OCI-M2 (cell line): ENCODE data around the gene ARX.

ENCODE experiments used
- DNase-seq: peaks from one replicate; lab custom pipeline; 2025; ENCODE audit not compliant: unreplicated experiment; lab: John Stamatoyannopoulos, UW

The ARX gene

GRCh38 chrX:25015486-25016360 is at the start of gene ARX:
TSS of gene ARX (minus strand) at chrX:25015965. CDS start at chrX:25015737, 228 bp downstream.
- no peak for DNase-seq

- no peak for DNase-seq
These were observed 43.5 kb upstream of the ARX start for GRCh38 chrX:25059273-25059672.

GRCh38 chrX:25052798-25053534 is 37.2 kb upstream of the ARX start:
- no peak for DNase-seq

GRCh38 chrX:25049971-25050370 is 34.2 kb upstream of the ARX start:
- no peak for DNase-seq

GRCh38 chrX:25049357-25049756 is 33.6 kb upstream of the ARX start:
- DNase-seq, result no peak

GRCh38 chrX:25048178-25048577 is 32.4 kb upstream of the ARX start:
- DNase-seq, result no peak

GRCh38 chrX:25043192-25043591 is 27.4 kb upstream of the ARX start:
- no peak for DNase-seq

GRCh38 chrX:25039036-25039435 is 23.3 kb upstream of the ARX start:
- DNase-seq, result no peak

GRCh38 chrX:25034889-25035288 is 19.1 kb upstream of the ARX start:
- no peak for DNase-seq

- DNase-seq, result no peak
These were observed 13.6 kb upstream of the ARX start for GRCh38 chrX:25029288-25029825.

- no peak for DNase-seq
These were observed 13.0 kb upstream of the ARX start for GRCh38 chrX:25028726-25029125.

- DNase-seq, result no peak
These were observed 10.8 kb upstream of the ARX start for GRCh38 chrX:25026576-25026975.

- no peak for DNase-seq
These were observed 9.8 kb upstream of the ARX start for GRCh38 chrX:25025615-25026014.

GRCh38 chrX:25023908-25024307 is 8.1 kb upstream of the ARX start:
- no peak for DNase-seq

GRCh38 chrX:25022499-25023325 is 6.9 kb upstream of the ARX start:
- no peak for DNase-seq

GRCh38 chrX:25020905-25021449 is 5.2 kb upstream of the ARX start:
- DNase-seq, result no peak

- DNase-seq, result no peak
These were observed 4.7 kb upstream of the ARX start for GRCh38 chrX:25020391-25020904.

GRCh38 chrX:25019707-25020390 is 4.1 kb upstream of the ARX start:
- DNase-seq, result peak; percentile 17

GRCh38 chrX:25018682-25019081 is 2.9 kb upstream of the ARX start:
- DNase-seq, result no peak

GRCh38 chrX:25017667-25018247 is 2.0 kb upstream of the ARX start:
- no peak for DNase-seq
